ACC112 (cell line): ENCODE results near the gene SPATA2L.

Source experiments
- H2AFZ ChIP-seq: fragments of 200-600 bp; sonication (generic); one replicate; pipeline ENCODE4 v1.6.0; 2017; ENCODE audit warnings: antibody characterized with exemption, low read length; ENCODE audit not compliant: unreplicated experiment
- H3K27ac ChIP-seq: fragments of 200-600 bp; sonication (generic); 2 replicates; pipeline ENCODE4 v1.5.1; 2014; ENCODE audit warnings: low read depth, mild to moderate bottlenecking, antibody characterized with exemption, low read length, moderate library complexity
- H3K27me3 ChIP-seq: fragments of 200-600 bp; sonication (generic); 2 replicates; pipeline ENCODE4 v1.6.1; 2014; ENCODE audit warnings: mild to moderate bottlenecking, antibody characterized with exemption, low read length, moderate library complexity, mixed read lengths; ENCODE audit not compliant: insufficient read depth
- H3K36me3 ChIP-seq: fragments of 200-600 bp; sonication (generic); 2 replicates; pipeline ENCODE4 v1.6.1; 2016; ENCODE audit warnings: mild to moderate bottlenecking, antibody characterized with exemption, low read length, moderate library complexity, mixed read lengths; ENCODE audit not compliant: insufficient read depth
- H3K4me1 ChIP-seq: fragments of 200-600 bp; sonication (generic); one replicate; pipeline ENCODE4 v1.6.1; 2016; ENCODE audit warnings: low read length, mixed read lengths; ENCODE audit not compliant: insufficient read depth, unreplicated experiment, control insufficient read depth
- H3K4me3 ChIP-seq: fragments of 200-600 bp; sonication (generic); 2 replicates; pipeline ENCODE4 v1.5.1; 2014; ENCODE audit warnings: mild to moderate bottlenecking, low read depth, low read length
- H3K79me2 ChIP-seq: fragments of 200-600 bp; sonication (generic); one replicate; pipeline ENCODE4 v1.6.0; 2016; ENCODE audit warnings: low read length; ENCODE audit not compliant: control insufficient read depth, unreplicated experiment, insufficient read depth

Gene SPATA2L

DNA sequence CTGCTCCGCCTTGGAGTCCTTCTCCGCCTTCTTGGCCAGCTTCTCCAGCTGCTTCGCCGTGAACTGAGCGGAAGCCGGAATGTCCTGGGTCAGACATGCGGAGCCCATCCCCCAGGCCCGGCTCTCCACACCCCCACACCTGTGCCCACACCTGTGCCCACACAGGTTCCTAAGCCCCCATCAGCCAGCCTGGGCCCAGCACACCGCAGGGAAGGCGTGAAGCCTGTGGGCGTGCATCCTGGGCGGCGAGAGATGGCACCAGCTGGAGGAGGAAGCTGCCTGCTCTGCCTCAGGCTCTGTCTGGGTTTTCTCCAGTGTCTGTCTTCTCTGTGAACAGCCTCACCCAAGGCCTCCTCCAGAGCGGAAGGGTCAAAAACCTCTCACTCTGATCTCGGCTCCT lies 49.9 kb downstream of the SPATA2L start:
- Histone ChIP-seq H3K4me1 (peaks cover 5% of the 10 kb centered on the region), H3K4me3 (no peak overlapping the region), H3K27me3 (no peaks in the 10 kb centered on the region), H3K79me2 (peaks cover 38% of the 10 kb centered on the region), H3K36me3 (peaks cover 8% of the 10 kb centered on the region; the same call in 1 of the 2 replicates), H2AFZ (no peak overlapping the region), H3K27ac (no peak overlapping the region)

DNA sequence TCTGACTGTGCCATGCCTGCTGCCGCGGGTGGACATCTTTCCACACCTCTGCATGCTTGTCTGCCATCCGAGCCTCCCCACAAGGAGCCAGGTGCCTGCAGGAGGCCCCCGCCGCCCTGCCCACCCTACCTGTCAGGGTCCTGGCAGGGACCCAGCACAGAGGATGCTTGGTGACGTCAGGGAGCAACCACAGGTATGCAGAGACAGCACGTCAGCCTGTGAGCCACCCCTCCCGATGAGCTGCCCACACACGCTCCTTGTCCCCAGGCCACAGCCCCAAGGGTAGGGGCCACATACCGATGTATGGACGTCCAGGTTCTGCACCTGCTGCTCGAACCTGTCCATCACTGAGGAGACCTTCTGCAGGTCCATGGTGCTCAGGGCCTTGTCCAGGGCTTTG lies 54.6 kb downstream of the SPATA2L start:
- peaks cover 8% of the 10 kb centered on the region for H3K79me2 ChIP-seq
- H3K4me3 ChIP-seq, result no peak overlapping the region
- no peak overlapping the region for H3K27ac ChIP-seq
- peaks cover 8% of the 10 kb centered on the region; the same call in 1 of the 2 replicates for H3K36me3 ChIP-seq
- H3K4me1 ChIP-seq, result no peaks in the 10 kb centered on the region
- no peaks in the 10 kb centered on the region for H3K27me3 ChIP-seq
- no peak overlapping the region for H2AFZ ChIP-seq
